IPS-NIHi7 (cell line): Measurements from ENCODE around the gene CCDC88C.

Experiments used
- DNase-seq: peaks from one replicate; pipeline ENCODE4 v3.0.0; 2012; ENCODE audit warnings: mixed read lengths; ENCODE audit errors: extremely low spot score

CCDC88C gene

GRCh38 chr14:91327661-91328312, 89.8 kb downstream of the CCDC88C start:
- DNase-seq = no peak

- no peak for DNase-seq
These were observed 90.4 kb downstream of the CCDC88C start for GRCh38 chr14:91327250-91327595.

GRCh38 chr14:91326514-91327249, 90.9 kb downstream of the CCDC88C start:
- DNase-seq = no peak

GRCh38 chr14:91324606-91325575, 92.7 kb downstream of the CCDC88C start:
- no peak for DNase-seq

DNA sequence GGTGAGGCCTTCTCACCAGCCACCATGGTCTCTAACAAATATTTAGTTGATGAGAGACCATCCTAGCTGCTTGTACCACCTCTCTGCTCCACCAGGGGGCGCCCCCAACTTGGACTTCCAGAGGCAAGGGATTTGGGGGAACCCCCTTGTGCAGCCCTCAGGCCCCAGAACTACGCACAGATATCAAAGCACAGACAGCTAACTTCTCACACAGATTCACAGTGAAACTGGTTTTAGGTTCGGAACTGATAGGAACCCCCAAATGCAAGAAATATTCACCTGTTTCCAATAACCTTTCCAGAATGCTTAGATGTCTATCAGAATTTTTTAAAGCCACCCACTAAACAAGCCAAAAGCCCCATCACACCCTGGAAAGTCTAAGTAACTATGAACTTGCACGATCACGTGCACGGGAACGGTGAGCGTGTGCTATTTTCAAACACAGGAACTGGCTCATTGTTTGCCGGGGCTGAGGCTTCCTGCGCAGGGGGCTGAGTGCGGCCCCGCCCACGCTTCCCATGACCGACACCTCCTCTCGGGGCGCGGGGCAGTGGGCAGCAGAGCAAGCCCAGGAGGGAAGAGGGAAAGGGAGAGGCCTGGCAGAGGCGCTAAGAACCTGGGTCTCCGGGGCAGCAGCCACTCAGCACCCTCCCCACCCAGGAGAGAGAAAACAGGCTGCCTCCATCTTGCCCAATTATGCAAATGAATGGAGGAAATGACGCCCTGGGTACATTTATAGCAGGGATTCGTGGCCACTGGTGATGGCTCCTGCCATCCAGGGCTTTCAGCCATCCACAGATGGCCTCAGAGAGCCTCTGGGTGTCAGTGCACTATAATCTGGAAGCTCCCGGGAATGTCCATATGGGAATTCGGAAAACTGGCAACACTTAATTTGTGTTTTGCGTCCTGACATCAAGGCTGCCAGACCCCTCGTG, 93.7 kb downstream of the CCDC88C start:
- DNase-seq = peak; percentile 76

DNA sequence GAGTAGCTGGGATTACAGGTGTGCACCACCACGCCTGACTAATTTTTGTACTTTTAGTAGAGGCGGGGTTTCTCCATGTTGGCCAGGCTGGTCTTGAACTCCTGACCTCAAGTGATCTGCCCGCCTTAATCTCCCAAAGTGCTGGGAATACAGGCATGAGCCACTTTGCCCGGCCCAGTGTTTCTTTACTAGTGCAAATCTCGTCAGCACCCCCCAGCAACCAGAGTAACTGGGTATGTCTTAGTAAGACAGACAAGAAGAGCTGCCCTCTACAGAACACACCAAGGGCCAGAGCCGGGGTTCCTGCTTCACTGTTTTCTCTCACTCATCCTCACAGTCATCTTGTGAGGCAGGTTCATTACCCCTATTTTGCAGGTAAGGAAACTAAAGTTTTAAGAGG, 94.6 kb downstream of the CCDC88C start:
- DNase-seq = no peak

GRCh38 chr14:91322623-91323022, 95.0 kb downstream of the CCDC88C start:
- no peak for DNase-seq

DNA sequence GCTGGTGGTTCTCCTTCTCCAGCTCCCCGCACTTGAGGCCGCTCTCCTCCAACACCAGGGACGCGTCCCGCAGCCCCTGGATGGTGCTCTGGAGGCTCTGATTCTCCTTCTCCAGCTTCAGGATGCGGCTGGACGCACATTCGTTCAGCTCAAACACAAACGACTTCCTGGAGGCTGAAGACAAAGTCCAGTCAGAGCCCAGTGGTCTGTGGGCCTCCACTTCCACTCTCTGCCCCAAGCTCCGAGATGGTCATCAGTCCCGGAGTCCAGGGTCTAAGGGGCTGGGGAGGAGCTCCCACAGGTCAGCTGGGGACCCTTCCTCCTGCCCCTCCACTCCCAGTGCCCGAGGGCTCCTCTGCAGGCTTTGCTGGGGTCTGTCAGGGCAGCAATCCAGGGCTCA, 96.5 kb downstream of the CCDC88C start:
- DNase-seq = no peak

GRCh38 chr14:91320266-91320665, 97.4 kb downstream of the CCDC88C start:
- DNase-seq = no peak

GRCh38 chr14:91318911-91319310, 98.7 kb downstream of the CCDC88C start:
- DNase-seq = no peak

- DNase-seq = no peak
These were observed 100.0 kb downstream of the CCDC88C start for GRCh38 chr14:91317381-91318308.

- DNase-seq = no peak
These were observed 100.9 kb downstream of the CCDC88C start for GRCh38 chr14:91316761-91317160.

DNA sequence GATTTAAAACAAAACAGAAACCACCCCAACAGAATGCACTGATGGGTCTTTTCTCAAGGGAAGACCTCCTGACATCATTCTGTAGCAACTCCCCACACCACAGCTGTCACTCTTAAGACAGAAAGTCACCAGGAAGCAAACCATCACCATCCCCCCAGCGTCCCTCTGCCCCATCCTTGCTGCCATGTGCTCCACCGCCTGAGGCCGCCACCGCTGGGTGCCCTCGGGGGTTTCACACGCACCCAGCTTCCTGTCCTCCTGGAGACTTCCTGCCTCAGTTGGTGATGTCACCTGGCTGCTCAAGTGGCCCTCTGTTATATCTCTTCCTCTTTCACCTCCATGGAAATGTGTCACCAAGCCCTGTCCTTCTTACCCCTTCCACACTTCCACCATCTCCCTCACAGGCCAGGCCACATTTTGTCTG, 101.8 kb downstream of the CCDC88C start:
- no peak for DNase-seq

DNA sequence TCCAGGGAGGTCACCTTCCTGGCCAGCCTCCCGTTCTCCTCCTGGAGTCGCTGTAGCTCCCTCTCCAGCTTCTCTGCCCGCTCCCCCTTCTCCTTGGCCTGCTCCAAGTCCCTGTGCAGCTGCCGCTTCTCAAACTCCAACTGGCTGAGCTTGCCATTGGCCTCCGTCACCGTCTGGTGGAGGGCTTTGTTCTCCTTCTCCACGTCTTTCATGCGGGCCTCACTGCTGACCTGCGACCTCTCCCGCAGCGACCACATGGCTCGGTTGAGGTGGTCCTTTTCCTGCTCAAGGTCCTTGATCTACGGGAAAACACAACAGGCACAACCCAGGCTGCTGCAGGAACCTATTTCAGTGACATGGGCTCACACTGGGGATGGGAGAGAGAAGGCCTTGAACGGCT, 103.8 kb downstream of the CCDC88C start:
- no peak for DNase-seq

DNA sequence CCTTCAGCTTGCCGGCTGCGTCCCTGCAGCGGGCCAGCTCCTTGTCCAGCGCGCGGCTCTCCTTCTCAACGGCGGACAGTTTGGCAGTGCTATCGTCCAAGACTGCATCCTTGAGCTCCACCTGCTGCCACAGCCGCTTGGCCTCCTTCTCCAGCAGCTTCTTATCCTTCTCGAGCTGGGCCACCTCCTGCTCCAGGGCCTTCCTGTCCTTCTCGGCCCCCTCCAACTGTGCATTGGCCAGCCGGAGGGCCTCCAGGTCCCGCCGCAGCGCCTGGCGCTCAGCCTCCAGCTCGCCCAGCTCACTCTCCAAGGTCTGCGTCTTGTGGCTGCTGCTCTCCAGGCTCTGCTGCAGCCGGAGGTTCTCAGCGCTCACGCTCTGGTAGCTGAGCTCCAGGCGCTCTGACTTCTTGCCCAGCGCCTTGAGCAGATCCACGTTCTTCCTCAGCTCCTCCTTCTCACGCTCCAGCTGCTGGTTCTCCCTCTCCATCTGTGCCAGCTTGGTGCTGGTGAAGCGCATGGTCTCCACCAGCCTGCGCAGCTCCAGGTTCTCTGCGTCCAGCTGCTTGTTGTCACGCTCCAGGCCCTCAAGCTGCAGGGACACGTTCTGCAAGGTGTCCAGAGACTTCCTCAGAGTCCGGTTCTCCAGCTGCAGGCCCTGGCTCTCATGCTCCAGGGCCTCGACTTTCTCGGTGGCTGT, 104.3 kb downstream of the CCDC88C start:
- DNase-seq = no peak

DNA sequence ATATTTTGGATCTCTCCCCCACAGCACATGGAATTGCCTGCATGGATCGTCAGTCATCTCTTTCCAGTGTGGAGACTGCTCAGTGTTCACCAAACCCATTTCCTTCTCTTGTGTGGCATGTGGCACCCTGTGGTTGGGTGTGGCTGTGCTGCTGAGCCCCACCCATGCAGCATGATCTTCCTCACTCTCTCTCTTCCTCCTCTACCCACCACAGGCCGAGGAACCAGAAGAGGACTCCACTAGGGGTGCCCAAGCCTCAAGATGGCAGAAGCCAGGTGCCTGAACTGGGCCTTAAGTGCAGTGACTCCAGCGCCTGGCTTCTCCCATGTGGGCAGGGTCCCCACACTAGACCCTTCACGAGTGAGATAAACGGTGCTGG, 106.3 kb downstream of the CCDC88C start:
- no peak for DNase-seq

- DNase-seq = no peak
These were observed 106.9 kb downstream of the CCDC88C start for GRCh38 chr14:91310606-91311283.

- DNase-seq = no peak
These were observed 107.8 kb downstream of the CCDC88C start for GRCh38 chr14:91309756-91310280.

GRCh38 chr14:91308337-91308736, 109.3 kb downstream of the CCDC88C start:
- no peak for DNase-seq
